Measurements from ENCODE around the gene CERS4.

GRCh38 chr19:8259142-8259921, 50.2 kb downstream of the CERS4 start:
- TF ChIP-seq POLR2A (IDR thresholded peaks at IDR 0.05), result no peak
- no peak for TF ChIP-seq CTCF (IDR thresholded peaks at IDR 0.05)
- no peak for TF ChIP-seq POLR2AphosphoS5 (IDR thresholded peaks at IDR 0.05; ENCODE audit: insufficient read depth in 1 of 2, low read depth in 1 of 2)

Data from vagina (tissue), 2 donors.